GM12865 (cell line): ENCODE data around the gene ZNF232.
"Not testable (repeated sequence)": the region's sequence is repeated elsewhere in the genome, so short reads cannot be mapped to it uniquely, and the experiment has no call there.

Source experiments
- DNase-seq: peaks from one replicate; pipeline ENCODE4 v3.0.0; 2010; ENCODE audit warnings: low read depth
- H3K4me3 ChIP-seq: 2 replicates; pipeline ENCODE4 v1.5.1; 2011; ENCODE audit warnings: mild to moderate bottlenecking, low read depth, low read length, control low read depth
- CTCF ChIP-seq: IDR thresholded peaks from 2 replicates; pipeline ENCODE4 v1.5.1; 2011; ENCODE audit warnings: low read length, control low read depth, low read depth, inconsistent platforms; ENCODE audit not compliant: insufficient read depth; ENCODE audit errors: missing control alignments

ZNF232 gene

DNA sequence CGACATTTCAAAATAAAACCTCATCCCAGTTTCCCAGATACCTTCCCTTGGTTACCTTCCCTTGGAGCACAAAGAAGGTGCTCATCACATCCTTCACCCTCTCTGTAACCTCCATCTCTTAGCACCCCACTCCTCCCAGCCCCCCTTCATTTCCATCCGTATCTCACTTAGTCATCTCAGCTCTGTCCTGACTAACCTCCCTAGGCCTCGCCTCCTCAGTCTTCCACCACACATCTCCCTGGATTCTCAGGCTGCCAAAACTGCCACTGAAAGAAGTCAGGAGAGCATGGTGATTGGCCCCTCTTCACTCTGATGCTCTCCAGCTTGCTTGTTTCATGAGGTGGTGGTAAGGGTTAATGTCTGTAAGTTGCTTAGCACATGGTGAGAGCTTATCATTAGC is 31.1 kb downstream of the ZNF232 start:
- TF ChIP-seq CTCF: no peak
- DNase-seq: no peak
- no peak overlapping the region for H3K4me3 ChIP-seq

DNA sequence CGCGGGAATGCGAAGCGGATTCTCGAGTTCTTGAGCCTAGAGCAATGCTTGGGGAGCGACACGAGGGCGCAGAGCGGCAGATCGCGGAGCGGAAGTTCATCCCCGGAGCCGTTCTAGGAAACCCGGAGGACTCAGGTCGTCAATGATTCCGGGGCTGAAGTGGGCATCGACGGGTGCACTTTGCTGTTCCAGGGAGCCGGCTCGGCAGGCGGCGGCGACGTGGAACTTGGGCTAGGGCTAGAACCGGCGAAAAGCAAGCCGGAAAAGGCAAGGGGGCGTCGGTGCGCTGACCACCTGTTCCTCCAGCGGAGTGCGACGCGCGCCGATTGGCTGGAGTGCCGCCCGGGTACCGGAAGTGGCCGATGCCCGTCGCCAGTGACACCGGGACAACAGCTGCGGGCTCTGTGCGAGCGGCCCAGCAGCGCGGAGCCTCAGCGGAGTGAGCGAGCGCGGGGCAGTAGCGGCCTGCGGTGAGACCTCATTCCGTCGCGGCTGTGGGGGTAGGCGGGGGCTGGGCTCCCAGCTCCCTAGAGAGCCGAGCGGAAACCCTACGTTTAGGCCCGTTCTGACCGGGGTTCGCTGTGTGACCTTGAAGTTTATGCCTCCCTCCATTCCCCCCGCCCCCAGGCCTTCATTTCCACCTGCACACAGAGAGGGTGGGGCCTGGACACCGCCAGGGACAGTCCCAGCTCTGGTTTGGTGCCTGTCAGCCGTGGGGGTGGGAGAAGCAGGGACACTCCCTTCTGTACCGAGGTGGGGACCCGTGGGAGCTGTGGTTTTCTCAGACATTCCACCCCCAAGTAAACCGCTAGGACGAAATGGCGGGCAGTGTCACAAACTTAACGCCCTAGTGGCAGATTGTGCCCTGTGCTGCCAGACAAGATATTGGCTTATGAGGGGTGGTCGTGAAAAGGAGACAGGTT is 33.3 kb downstream of the ZNF232 start, which contains the start of gene ZFP3:
Gene ZFP3, plus strand, starts transcription at position 362 of the 923 bp plus-strand sequence. CDS start 13,038 bp downstream, outside the sequence.
- TF ChIP-seq CTCF: peak; percentile 13
- DNase-seq: peak; percentile 90
- peak within 1 kb of the TSS; percentile 70 for H3K4me3 ChIP-seq

DNA sequence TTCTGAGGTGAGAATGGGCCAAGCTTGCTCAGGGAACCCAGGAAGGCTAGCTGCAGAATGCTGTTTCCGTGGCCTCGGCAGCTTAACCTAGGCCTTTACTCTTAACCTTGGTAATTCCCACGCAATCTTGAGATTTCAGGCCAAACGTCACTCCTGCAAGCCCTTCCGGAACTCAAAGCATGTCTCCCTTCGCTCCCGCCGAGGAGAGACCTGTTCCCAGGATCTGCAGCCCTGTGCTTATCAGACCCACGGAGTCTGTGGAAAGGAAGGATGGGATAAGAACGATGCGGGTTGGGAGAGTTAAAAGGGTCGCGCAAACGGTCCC is 33.9 kb downstream of the ZNF232 start:
- H3K4me3 ChIP-seq: peak overlapping the region; percentile 70
- no peak for DNase-seq
- TF ChIP-seq CTCF: no peak

- H3K4me3 ChIP-seq, DNase-seq: not testable (repeated sequence)
Observed at GRCh38 chr17:5077275-5077674, 34.4 kb downstream of the ZNF232 start.

DNA sequence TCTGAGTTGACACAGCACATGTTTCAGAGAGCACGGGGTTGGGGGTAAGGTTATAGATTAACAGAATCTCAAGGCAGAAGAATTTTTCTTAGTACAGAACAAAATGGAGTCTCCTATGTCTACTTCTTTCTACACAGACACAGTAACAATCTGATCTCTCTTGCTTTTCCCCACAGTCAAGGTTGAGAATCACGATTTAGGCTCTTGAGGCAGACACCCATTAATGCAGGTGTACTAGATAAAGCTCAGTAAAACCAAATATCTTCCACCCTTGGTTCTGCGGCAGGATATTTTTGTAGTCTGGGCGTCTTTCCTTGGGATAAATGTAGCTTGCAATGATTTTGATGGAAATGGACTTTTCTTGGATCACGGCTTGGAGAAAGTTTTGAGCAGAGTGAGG is 36.2 kb downstream of the ZNF232 start:
- not testable (repeated sequence) for H3K4me3 ChIP-seq

GRCh38 chr17:5069724-5070123 is 42.0 kb downstream of the ZNF232 start:
- no peak for TF ChIP-seq CTCF
- no peak for DNase-seq
- no peak overlapping the region for H3K4me3 ChIP-seq

More for the DNA sequence above, 36.2 kb downstream of the ZNF232 start:
- not testable (repeated sequence) for DNase-seq

GRCh38 chr17:5068236-5068635 is 43.4 kb downstream of the ZNF232 start:
- no peak for DNase-seq
- no peak overlapping the region for H3K4me3 ChIP-seq
- no peak for TF ChIP-seq CTCF

DNA sequence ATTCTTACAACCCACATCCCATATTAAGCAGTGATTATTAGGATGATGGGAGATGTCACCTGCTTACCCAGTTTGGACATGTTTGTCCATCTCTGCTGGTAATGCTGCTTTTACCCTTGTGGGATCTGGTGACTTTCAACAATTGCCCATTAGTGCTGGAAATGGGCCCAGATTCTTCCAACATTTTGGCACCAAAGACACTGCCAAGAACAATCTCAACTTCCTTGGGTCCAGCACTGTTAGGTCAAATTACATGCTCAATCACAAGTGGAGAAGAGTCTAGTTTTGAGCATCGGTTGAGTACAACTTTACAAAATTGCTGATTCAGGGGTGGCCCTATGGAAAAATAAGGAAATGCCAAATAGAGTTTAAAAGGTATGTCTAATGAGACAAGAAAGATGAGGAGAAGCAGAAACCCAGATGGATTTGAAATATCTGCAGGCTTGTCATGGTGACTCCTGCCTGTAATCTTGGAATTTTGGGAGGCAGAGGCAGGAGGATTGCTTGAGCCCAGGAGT is 46.4 kb downstream of the ZNF232 start:
- DNase-seq: no peak
- no peak for TF ChIP-seq CTCF
- no peak overlapping the region for H3K4me3 ChIP-seq
